Inferior parietal cortex (tissue), 1 donor: ENCODE measurements around the gene DYSF.
"Not testable (repeated sequence)": the region's sequence is repeated elsewhere in the genome, so short reads cannot be mapped to it uniquely, and the experiment has no call there.

ENCODE experiments used
- DNase-seq: peaks from one replicate; pipeline ENCODE4 v3.0.0-alpha.2; 2016; ENCODE audit errors: extremely low spot score

The DYSF gene

DNA sequence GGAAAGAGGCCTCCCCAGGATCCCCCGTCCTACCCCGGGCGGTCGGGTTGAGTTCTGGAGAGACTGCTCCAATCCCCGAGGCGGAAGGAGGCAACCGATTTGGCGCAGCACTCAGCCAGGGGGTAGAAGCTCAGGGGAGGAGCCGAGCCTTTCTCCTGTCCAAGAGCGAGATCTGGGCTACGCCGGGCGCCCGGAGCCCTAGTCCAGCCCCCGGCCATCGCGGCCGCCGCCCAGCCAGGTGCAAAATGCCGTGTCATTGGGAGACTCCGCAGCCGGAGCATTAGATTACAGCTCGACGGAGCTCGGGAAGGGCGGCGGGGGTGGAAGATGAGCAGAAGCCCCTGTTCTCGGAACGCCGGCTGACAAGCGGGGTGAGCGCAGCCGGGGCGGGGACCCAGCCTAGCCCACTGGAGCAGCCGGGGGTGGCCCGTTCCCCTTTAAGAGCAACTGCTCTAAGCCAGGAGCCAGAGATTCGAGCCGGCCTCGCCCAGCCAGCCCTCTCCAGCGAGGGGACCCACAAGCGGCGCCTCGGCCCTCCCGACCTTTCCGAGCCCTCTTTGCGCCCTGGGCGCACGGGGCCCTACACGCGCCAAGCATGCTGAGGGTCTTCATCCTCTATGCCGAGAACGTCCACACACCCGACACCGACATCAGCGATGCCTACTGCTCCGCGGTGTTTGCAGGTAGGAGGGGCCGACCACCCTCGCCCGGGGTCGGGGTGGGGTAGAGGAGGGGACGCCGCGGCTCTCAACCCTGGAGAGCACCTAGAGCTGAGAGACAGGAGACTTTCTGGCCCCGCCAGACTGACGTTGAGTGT is at the start of gene DYSF:
TSS of gene DYSF (plus strand) at position 158 of the 817 bp plus-strand sequence.
- peak; percentile 21 for DNase-seq

DNA sequence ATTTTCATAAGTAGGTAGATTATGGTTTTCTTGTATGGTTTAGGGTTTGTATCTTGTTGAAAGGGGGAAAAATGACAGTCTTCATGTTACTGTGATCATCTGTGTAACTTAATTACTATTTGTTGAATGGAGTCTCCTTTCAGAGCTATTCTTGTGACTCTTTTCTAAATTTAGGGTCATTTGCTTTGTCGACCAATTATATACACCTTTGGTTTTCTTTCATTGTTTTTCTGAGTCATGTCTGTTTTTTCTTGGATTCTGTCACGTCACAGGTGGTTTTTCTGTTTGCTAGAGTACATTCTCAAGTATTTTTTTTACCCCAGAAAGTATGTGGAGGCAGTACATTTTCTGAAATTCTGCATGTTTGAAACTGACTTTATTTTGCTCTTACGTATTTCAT is 43.8 kb upstream of the DYSF start:
- DNase-seq: no peak

DNA sequence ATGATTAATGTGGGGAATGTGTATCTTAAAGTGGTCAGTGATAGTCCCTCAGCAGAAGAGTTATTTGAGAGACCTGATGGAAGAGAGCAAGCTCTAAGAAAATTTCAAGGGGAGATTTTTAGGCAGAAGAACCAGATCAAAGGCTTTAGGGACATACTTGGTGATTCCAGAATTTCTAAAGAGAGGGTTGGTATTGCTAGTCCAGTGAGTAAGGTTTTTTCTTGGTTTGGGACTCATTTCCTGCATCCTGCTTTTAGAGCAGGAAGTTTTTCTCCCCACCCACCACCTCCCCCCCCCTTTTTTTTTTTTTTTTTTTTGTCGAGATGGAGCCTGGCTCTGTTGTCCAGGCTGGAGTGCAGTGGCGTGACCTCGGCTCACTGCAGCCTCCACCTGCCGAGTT is 42.7 kb upstream of the DYSF start:
- no peak for DNase-seq

DNA sequence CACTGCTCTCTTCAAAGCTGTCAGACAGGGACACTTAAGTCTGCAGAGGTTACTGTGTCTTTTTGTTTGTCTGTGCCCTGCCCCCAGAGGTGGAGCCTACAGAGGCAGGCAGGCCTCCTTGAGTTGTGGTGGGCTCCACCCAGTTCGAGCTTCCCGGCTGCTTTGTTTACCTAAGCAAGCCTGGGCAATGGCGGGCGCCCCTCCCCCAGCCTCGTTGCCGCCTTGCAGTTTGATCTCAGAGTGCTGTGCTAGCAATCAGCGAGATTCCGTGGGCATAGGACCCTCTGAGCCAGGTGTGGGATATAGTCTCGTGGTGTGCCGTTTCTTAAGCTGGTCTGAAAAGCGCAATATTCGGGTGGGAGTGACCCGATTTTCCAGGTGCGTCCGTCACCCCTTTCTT is 36.5 kb upstream of the DYSF start:
- not testable (repeated sequence) for DNase-seq

DNA sequence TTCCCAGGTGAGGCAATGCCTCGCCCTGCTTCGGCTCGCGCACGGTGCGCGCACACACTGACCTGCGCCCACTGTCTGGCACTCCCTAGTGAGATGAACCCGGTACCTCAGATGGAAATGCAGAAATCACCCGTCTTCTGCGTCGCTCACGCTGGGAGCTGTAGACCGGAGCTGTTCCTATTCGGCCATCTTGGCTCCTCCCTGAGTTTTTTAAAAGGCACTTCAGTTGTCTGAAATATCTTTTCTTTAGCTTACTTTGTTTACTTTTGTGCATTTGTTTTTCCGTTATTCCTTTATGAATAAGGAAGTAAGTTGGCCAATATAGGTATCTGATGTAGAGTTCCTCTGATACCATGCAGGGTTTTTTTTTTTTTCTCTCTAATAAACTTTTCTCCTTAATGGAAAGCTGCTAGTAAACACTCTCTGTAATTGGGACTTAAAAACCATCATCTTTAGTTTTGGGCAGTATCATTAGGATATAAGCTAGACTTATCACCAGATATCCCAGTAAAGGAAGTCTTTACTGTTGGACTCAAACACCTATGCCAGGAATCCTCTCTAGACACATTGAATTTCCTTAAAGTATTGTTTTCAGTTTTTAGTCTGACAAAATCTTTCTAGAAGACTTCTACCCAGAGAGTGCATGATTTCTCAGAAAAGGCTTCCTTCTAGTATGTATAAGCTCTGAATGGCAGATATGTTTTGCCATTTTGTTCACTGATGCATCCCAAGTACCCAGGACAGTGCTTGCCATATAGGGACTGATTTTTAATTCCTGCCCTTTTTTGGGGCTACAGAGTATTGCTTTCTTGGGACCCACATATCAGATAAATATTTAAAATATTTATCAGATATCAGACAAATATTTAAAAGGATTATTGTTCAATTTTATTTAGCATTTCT is 35.8 kb upstream of the DYSF start:
- DNase-seq: no peak

DNA sequence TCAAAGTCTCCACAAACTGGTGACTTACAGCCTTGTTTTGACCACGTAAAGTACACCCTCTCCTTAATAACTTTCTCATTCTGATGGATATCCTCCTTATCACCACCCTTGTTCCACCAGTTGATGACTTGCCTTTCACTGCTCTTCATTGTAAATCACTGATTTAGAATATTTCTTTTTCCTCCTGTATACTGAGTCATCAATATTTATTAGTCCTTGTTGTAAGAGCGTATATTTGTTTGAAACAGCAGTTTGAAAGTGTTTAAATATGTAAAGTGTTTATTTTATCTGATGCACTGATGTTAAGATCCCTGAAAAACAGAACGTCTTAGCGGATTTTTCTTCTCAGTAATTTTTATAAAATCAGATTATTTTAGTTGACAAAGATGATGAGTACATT is 34.2 kb upstream of the DYSF start:
- no peak for DNase-seq

DNA sequence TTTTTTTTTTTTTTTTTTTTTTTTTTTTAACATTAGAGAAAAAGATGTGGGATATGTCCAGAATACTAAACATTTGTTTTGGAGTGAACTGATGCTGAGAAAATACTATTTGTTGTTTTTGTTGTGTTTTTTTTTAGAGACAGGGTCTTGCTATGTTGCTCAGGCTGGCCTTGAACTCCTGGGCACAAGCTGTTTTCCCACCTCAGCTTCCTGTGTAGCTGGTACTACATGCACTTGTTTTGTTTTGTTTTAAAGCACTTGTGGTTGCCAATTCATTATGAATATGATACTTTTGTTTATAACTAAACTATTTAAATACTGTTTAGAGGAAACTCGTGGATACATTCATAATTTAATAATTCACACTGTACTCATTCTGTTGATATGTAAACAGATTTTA is 33.4 kb upstream of the DYSF start:
- no peak for DNase-seq

DNA sequence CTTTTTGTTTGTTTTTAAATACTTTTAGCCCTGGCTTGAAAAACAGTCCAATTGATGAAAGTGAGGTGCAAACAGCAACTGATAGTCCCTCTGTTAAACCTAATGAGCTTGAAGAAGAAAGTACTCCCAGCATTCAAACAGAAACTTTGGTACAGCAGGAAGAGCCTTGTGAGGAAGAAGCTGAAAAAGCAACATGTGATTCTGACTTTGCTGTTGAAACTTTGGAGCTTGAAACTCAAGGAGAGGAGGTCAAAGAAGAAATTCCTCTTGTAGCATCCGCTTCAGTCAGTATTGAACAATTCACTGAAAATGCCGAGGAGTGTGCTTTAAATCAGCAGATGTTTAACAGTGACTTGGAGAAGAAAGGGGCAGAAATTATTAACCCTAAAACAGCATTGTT is 30.6 kb upstream of the DYSF start:
- no peak for DNase-seq

DNA sequence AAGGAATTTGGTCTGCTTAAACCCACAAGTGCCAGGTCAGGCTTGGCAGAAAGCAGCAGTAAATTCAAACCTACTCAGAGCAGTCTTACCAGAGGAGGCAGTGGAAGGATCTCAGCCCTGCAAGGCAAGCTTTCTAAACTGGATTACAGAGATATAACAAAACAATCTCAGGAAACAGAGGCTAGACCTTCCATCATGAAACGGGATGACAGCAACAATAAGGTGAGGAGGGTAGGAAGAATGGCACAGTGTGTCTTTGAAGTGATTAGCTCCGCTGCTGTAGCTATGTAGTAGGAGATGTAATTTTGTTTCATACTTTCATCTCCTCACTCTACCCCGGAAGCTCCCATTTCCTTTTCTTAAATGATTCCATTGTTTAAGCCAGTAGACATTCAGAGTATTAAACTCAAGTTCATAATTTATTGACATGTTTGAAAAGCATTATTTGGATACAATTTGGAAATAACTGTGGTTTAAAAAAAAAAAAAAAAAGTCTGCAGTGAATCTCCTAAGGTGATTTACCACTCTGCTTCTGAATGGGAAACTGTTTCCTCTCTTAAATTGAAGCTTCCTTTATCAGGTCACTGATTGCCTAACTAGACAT is 29.4 kb upstream of the DYSF start:
- DNase-seq: no peak

DNA sequence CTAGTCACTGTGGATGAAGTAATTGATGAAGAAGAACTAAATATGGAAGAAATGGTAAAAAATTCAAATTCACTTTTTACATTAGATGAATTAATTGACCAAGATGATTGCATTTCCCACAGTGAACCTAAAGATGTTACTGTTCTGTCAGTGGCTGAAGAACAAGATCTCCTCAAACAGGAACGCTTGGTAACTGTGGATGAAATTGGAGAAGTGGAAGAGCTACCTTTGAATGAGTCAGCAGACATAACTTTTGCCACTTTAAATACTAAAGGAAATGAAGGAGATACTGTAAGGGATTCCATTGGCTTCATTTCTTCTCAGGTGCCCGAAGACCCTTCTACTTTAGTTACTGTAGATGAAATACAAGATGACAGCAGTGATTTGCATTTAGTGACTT is 26.6 kb upstream of the DYSF start:
- no peak for DNase-seq

DNA sequence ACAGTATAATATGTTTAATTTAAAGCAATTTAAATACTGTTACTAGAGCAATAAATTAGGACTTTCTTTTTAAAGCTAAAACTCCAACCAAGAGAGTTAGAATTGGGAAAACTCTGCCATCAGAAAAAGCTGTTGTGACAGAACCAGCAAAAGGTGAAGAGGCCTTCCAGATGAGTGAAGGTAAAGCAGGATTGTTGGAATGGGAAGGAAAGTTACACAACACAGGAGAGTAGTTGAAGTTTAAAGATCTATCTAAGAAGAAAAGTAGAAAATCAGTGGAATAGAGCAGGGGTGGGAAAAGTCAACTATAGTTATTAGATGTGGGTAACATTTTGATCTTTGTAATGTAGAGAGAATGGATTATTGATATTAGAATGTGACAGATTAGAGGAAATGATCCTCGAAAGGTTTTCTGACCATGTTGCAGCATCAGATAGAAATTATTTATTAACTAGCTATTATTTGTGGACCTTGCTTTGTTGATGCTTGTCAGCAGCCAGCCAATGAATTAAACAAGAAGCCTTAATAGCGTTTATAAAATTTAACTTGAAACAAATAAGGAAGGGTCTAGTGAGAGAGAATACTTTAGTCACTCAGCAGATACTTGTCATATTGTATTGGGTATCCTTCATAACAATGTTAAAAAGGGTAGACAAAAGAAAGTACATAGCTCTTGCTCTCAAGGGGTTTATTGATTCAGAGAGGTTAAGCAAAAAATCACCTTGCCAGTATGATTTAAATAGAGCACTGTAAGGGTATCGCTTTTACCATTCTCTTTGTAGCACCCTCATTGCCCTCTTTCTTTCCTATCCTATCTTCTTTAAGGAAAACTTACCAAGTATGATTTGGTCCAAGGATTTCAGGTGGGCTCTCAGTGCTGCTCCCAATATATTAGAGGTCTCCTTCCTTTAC is 24.6 kb upstream of the DYSF start:
- no peak for DNase-seq

DNA sequence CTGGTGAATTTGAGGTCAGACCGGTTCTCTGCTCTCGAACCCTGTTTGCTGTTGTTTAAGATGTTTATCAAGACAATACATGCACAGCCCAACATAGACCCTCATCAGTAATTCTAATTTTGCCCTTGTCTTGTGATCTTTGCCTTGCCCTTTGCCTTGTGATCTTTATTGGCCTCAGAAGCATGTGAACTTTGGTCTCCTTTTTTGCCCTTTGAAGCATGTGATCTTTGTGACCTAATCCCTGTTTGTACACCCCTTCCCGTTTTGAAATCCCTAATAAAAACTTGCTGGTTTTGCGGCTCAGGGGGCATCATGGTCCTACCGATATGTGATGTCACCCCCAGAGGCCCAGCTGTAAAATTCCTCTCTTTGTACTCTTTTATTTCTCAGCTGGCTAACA is 8.2 kb upstream of the DYSF start:
- DNase-seq: not testable (repeated sequence)

DNA sequence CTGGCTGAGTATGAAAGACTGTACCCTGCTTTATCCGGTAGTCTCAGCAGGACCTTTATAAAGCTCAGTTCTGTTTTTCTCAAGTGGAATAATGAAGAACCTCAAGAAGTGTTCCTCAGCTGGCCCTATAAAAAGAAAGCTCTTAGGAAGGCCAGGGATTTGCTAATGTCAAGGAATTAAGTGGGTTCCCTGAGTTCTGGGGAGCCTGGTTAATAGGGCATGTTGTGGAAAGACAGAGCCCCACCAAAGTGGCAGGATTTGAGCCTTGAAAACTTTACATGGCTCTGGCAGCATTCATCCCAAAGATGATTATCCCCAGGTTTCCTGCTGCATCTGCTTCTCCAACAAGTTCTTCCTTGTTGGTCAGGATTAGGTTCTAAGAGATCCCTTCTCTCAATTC is 6.9 kb upstream of the DYSF start:
- DNase-seq: no peak

DNA sequence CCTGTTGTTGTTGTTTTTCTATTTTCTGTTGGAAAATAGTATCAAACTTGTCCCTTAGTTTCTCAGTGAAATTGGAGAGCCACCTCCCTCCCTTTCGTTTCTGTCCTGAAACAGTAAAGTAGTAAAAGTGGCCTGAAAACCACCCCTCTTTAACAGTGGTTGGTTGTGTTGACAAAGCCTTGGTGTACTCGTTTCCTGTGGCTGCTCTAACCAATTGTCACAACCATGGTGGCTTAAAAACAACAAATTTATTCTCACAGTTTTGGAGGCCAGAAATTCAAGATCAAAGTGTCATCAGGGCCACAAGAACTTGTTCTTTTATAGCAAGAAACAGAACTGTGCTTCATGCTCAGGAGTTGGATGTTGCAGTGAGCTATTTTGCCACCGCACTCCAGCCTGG is 4.0 kb upstream of the DYSF start:
- DNase-seq: no peak

DNA sequence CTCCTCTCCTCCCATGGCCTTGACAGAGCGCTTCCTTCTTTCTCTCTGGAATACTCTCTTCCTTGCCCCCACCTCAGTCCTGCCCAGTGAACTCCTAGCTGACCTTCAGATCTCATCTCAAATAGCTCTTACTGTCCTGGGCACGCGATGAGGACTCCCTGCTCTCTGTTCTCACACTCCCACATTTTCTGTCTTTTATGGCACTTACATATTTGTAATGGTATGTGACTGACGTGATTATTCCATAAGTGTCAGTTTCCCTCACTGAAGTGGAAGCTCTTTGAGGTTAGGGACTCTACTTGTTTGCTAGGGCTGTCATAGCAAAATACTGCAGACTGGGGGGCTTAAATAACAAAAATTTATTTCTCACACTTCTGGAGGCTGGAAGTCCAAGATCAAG is 1.7 kb upstream of the DYSF start:
- DNase-seq: no peak

DNA sequence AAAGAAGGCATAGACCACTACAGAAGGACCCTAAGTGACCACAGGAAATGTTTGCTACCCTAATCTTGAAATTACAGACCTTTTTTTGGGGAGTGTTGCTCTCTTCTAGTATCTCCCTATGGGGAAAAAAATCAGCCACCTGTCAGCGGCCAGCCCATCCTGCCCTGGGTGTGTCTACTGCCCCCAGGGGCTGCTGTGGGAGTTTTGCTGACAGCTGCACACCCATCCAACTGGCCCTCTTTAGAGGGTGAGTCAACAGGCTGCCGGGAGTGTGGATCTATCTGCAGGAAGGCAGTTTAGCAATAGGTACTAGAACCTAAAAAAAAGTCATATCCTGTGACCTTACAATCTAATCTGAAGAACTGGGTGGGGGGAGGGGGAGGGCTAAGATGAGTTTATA is 796 bp upstream of the DYSF start:
- no peak for DNase-seq

DNA sequence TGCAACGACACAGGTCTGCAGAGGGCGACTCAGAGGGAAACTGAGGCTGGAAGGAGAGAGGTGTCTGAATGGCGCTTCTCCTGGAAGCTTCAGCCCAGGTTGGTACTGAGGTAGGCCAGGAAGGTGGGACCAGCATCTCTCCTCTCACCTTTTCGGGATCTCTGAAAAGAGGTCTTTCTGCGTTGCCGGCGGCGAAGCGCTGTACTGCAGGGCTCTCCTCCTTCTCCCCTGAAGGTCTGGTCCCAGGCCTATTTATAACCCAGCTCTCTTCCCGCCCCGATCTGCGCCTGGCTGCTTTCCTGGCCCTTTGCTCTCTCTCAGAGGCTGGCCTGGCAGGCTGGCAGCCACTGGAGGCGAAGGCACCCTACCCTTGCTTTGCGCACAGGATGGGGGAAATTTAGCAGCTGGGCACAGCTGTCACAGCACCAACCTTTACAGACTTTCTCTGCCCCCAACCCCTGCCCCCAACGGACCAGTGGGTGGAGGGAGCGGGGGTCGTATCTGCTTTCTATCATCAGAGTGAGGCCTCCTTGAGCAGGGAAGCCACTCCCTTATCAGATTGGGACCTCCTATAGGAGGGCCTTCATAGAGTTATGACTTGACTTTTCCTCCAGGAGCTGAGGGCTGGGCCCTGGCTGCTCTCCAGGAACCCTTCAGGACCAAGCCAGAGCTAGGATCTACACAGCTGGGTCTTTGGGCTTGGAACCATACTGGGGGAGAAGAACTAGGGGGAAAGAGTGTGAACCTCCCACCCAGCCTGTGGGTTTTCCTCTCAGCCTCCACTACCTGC is 1.1 kb downstream of the DYSF start:
- no peak for DNase-seq

DNA sequence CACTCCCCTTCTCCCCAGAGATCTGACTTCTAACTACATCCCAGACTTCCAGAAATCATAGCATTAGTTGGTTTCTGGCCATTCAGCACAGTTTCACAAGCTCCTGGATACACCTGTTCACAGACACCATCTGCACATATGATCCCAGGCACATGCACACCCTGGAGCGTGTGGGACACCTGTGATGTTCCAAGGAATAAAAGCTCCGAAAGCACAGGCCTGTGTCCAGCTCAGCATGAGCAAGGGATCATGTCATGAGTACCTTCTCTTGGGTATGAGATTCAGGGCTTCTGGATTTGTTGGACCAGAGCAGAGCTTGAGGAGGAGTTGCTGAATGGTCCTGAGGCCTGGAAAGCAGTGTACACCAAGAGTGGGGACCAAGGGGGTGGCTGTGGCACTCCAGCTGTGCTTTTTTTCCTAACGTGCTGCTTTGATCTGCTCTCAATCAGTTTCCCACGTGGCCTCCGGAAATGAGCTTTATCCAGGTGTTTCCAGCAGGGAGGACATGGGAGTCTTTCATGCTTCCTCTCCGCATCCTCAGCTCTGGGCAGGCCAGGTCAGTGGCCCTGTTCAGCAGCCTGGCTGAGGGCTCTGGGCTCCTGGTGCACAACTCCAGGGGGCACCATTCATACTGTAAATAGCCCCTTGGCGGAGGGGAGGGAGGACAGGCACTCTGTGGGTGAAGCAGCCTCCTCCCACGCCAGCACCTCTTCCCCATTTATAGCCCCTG is 1.8 kb downstream of the DYSF start:
- DNase-seq: no peak

DNA sequence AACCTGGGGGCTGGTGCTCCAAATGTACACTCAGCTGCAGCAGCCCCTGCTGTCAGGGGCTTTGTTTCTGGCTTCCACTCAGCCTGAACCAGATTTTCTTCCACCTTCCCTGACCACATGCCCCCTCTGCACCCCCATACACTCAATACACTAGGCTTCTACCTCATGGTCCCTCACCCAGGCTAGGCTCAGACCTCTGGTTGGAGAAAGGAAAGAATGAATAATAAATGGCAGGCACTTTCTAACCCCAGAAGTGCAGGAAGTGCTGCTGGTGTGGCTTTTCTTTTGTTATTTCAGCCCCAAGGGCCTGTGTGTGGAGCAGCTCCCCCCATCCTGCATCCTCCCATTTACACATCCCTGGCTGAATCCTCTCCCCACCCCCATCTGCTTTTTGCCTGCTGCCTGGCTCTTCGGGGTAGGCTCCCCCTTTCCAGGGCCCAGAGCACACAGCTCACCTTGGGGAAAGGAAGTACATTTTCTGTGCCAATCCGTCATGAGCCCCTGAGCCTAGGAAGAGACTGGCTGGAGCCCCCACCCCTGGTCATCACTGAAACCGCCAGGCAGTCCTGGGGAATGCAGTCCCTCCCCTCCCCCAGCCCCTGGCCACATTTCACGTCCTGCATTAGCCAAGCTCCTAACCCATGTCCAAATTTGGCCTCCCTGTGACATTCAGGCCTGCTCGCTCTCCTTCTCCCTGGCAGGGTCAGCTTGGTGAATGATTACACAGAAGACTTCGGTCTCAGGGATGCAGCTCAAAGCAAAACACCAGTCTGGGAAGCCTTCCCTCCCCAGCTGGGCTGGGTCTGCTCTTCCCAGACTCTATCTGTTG is 2.6 kb downstream of the DYSF start:
- DNase-seq: no peak
